HTERT RPE-1 (cell line): ENCODE data around the gene GFRA1.

Experiments used
- in situ Hi-C: fragments of 300-500 bp; cut with MboI; formaldehyde crosslinking; loops from 4 replicates; pipeline ENCODE4 v1.14.3; 2020; ENCODE audit warnings: low sequenced_read_pairs

Gene GFRA1

DNA sequence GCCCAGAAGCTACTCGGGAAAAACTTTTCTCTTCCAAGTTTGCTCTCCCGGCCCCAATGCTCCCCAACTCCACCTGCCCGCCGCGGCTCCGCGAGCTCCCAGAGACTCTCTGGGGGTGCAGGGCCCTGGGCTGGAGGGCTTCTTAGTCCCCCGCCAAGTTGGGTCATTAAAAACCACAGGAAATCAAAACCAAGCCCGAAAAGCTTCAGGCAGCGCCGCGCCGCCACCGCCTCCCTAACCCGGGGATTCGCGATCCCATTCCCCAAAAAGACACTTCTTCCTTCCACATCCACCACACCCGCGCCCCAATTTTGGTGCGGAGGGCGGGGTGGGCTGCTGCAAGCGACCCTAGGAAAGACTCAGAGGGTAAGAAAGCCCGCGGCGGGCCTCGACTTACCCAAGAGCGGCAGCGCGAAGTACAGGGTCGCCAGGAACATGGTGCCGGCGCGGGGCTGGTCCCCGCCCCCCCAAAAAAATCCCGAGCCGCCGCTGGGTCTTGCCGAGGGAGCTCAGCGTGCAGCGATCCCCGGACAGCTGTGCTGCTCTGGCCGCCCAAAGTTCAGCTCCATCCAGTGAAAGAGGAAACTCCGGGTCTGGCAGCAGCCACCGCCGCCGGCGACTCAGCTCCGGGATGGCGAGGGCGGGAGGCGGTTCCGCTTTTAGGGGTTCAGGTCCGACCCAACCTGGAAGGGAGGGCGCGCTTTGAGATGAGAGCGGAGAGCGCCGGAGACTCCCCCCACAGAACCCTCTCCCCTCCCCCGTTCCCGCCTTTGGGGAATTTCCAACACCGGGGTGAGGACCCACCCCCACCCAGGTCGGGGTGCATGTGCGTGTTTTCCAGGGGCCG lies 1.2 kb downstream of the GFRA1 start:
- in situ Hi-C loops: no loop called here

DNA sequence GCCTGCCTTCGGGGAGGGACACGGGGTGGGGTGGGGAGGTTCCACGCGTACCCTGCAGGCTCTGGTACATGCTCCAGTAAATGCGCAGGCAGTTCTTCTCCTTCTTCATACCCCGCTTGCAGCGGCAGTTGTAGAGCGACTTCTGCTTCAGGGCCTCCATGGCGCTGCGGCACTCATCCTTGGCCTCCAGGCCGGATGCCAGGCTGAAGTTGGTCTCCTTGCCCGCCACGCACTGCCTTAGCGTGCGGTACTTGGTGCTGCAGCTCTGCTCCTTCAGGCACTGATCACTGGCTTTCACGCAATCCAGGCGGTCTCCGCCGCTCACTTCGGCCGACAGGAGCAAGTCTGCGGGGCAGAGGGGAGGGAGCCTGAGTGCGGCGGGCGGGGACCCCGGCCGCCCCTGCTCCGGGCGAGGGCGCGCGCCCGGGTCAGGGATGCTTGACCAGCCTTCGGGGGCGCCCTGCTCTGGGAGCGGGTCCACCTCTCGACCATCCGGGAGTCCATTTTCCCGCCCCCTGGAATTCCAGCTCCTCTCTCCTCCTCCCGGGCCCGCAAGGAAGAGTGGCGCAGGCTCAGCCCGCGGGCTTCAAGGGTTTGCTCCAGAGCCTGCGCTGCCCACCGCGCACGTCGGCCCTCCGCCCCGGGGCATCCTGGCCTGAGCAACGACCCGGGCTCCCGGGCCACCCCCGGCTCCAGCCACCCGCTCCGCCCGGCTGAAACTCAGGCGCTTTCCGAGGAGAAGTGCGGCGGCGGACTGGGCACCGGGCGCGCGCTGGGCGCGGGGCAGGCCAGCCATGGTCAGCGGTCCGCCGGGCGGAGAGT lies 2.0 kb downstream of the GFRA1 start:
- in situ Hi-C loops: no loop called here

DNA sequence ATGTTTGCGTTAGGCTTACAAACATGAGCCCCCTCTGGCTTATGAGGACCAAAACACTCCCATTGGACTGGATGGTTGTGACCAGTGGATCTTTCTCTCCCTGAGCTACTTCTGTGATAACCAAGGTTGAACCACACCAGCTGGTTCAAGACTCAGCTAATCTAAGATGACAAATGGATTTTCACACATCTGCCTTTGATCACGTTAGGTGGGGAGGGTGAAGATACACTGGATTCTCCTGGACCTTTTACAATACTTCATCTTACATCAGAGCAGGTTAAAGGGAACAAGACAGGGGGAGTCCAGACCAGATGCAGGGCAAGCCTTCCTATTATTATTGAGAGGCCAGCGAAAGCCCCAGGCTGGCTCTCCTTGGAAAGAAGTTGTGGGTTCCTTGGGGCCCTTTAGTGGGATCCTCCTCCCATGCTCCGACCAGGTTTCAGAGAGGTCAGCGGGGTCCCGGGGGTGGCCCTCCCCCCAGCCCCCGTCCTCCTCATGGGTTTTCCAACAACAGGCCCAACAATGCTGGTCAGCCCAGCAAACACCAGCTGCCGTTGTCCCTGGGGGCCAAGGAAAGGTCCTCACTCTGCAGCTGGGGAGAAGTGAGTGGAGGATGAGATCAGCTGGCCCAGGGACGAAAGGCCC lies 2.8 kb downstream of the GFRA1 start:
- in situ Hi-C loops: no loop called here

- in situ Hi-C loops: no loop called here
Observed at GRCh38 chr10:116269619-116270018, 3.4 kb downstream of the GFRA1 start.

- in situ Hi-C loops: no loop called here
Observed at GRCh38 chr10:116268976-116269375, 4.0 kb downstream of the GFRA1 start.

- in situ Hi-C loops: no loop called here
Observed at GRCh38 chr10:116265686-116266085, 7.3 kb downstream of the GFRA1 start.

DNA sequence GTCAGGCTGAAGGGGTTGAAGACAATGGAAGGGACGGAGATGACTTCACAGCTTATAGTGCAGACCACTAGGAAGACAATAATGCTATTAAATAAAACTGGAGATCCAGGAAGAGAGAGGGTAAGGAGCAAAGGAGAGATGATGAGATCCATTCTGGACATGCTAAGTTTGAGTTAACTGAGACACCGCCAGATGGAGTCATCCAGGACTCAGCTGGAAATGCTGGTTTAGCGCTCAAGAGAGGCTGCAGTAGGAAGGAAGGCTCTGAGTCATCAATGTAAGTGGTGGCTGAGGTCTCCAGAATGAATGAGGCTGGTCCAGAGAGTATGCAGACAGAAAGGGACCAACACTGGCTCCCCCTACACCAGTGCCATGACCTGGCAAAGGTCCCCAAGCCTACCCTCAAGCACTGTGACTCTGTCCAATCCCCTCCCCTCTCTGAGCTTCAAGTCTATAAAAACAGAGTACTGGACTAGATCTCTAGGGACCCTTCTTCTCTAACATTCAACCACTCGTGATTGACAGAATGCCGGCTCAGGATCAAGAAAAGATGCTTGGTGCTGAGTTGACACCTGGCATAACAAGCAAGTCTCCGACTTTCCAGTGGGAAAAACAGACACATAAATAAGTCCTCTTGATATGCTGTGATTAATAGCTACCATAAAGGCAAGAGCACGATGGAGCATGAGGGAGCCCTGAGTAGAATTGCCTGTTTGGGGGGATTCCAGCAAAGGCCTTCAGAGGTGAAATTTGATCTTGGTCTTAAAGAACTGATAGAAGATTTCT lies 8.9 kb downstream of the GFRA1 start:
- in situ Hi-C loops: no loop called here

DNA sequence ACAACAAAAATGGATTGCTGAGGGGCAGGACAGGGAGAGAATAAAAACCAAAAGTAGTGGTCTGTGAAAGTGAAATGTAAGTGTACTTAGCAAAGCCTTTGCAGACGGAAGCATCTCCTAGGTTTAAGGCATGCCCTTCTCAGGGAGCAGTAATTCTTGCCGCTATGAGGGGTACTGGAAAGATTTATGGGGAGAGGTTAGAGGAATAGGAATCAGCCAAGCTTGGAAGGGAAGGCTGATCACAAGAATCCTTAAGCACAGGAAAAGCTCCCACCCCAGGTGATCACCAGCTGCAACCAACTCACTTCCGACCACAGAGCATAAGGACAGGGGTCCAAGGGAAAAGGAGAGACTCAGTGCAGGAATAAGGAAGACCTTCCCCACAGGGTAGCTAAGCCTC lies 10.3 kb downstream of the GFRA1 start:
- in situ Hi-C loops: no loop called here

DNA sequence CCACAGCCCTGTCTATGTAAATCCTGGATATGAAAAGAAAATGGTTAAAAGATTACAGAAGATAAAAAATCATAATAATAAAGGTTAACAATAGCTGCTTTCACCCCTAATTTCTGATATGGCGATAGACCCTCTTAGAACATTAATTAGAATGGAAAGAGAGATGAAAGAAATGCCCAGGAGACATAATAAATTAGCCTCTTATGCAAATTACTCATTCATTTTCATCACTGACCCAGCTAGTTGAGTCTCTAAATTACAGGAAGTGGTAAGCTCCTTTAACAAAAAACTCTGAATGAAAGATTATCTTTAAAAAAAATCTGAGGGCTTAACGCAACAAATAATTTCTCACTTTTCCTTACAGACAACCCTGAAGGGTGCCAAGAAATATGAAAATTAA lies 12.4 kb downstream of the GFRA1 start:
- in situ Hi-C loops: no loop called here

DNA sequence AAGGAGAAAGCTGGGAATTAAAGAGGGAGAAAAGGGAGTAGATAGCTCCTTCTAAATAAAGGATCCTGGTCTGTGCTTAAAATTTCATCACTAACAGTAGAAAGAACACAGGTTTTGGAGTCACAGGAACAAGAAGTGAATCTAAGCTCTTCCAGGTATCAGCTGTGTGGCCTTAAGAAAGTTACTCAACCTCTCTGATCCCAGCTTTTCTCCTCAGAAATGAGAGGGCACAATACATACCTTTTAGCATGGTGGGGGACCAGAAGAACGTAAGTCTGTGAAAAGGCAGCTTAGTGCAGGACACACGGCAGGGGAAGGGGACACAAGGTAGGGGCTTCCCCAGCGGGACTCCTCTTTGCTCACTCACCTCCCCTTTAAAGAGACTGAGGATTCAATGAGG lies 13.4 kb downstream of the GFRA1 start:
- in situ Hi-C loops: no loop called here

DNA sequence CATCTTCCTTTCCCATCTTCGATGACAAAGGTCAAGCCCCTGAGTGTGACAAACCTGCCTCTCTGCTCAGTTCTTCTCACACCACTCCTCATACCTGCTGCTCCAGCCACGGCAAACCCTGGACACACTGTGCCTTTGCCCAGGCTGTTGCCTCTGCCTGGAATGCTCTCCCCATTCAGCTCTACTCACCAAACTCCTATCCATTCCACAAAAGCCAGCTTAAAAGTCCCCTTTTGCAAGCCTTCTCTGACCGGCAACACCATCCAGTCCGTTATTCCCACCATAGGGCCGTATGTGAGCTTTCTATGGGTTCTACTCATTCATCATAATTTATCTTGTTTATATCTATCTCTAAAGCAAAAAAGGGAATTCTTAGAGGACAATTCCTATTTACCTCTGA lies 15.2 kb downstream of the GFRA1 start:
- in situ Hi-C loops: no loop called here

DNA sequence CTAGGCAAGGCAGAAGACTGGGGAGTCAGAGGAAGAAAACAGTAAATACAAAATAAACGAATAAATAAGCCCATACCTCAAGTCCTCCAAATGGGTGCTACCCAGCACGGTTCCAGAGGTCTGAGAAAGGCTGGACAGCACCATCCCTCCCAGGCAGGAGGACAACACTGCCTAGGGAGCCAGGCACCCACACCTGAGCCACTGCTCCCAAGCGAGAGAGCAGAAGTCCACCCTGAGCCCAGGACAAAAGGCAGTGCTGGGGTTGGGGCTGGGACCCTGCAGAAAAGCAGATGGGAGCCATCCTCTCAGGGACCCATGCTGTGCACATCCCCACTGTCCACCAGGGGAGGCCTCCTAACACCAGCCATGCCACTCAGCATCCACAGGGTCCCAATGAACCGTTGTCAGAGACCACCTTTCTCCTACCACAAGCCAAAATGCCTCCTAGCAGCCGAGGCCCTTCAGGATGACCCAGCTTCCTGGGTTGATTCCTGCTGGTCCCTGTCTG lies 16.2 kb downstream of the GFRA1 start:
- in situ Hi-C loops: no loop called here

DNA sequence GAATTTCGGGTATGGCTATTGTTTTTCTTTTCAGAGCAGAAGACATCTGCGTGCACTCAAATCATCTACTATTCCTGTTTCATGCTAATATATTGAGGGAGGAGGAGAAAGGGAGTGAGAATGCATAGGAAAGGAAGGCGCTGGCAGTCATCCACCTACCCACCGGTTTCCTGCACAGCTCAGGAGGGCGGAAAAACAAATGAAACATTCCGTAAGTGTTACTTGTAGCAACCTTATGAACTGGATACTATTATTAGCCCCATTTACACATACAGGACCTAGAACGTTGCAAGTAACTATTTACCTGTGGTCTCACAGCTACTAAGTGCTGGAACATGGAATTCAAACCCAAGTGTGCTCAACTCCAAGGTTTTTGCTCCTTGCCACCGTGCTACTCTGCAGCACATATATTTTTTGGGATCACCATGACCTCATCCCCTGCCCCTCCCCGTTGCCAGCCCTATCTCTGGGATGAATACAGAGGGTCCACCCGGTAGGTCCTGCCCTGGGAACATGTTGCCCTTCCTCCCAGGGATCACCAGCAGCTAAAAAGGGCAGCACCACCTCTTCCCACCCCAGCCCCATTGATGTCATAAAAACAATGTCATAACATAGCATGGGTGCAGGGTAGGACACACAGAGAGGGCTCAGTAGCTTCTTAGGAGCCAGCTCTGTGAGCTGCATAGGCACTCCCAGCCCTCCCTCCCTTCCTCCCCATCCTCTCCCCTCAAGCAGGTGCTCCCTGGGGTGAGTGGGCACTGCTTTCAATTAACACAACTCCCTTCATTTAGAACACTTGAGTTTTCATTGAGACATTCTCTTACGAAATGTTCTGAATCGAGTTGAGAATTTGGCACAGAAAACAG lies 16.9 kb downstream of the GFRA1 start:
- in situ Hi-C loops: no loop called here

- in situ Hi-C loops: no loop called here
Observed at GRCh38 chr10:116254422-116255155, 18.4 kb downstream of the GFRA1 start.

DNA sequence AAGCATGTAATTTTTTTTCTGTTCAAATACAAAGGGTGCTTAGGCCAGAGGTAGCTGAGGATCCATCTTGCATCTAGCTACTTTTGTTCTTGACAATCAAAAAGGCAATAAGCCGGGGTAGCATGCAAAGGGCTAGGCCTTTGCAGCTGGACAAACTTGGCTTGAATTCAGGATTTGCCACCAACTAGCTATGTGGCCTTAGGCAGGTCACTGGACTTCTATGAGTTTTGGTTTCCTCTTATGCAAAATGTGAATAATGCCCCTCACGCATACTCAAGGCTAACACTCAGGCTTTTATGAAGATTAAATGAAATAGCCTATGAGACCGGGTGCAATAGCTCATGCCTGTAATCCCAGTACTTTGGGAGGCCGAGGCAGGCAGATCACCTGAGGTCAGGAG lies 19.3 kb downstream of the GFRA1 start:
- in situ Hi-C loops: no loop called here

DNA sequence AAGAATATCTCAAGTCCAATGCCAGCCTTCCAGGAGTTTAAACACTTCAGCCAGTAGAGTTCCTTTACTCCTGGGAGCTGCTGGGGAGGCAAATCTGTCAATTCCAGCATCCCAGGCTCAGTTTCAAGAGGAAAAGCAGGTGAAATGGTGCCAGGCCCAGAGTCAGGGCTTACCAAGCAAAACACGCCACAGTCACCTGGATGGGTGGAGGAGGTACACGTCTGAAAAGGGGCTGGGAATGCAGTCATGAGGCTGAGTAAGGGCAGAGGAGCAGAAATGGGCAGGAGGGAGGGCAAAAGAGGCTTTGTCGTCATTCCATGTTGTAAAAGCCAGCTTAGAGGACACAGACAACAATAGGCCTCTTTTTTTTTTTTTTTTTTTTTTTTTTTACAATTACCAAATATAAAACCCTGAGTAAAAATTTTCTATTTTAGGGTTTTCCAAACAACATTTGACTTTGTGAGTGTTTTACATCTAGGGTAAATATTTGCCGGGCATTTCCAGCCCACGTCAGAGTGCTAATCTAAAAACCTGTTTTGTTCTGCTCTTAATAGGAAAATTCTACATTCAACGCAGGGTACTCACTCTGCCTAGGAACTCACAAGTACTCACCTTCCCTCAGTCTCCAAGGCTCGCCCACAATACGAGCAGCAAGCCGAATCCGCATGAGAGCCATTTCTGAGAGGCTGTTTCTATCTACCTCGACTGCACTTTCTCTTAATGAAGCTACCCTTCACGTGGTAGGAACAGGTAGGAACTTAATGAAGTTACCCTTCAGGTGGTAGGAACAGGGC lies 21.2 kb downstream of the GFRA1 start:
- in situ Hi-C loops: no loop called here

GRCh38 chr10:116247691-116248090 lies 25.3 kb downstream of the GFRA1 start:
- in situ Hi-C loops: no loop called here

DNA sequence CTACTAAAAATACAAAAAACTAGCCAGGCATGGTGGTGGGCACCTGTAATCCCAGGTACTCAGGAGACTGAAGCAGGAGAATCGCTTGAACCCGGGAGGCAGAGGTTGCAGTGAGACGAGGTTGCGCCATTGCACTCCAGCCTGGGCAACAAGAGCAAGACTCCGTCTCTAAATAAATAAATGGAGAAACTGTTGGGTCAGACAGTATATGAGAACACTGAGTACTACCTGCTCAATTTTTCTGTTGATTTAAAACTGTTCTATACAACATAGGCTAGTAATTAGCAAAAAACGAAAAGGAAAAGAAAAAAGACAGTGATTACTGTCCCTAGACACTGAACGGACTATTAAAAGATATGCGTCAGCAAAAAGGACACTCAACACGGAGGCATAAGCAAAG lies 26.7 kb downstream of the GFRA1 start:
- in situ Hi-C loops: no loop called here
